ENCODE results near the gene FASTK.
A peak's percentile ranks its signal among the peaks of the same experiment; 100 is the strongest.

Gene FASTK

GRCh38 chr7:151060416-151061212 lies 20.0 kb downstream of the FASTK start:
- DNase-seq (ENCODE audit: insufficient read length, low spot score): no peak
- FAIRE-seq: no peak
- TF ChIP-seq, protein P1, sequence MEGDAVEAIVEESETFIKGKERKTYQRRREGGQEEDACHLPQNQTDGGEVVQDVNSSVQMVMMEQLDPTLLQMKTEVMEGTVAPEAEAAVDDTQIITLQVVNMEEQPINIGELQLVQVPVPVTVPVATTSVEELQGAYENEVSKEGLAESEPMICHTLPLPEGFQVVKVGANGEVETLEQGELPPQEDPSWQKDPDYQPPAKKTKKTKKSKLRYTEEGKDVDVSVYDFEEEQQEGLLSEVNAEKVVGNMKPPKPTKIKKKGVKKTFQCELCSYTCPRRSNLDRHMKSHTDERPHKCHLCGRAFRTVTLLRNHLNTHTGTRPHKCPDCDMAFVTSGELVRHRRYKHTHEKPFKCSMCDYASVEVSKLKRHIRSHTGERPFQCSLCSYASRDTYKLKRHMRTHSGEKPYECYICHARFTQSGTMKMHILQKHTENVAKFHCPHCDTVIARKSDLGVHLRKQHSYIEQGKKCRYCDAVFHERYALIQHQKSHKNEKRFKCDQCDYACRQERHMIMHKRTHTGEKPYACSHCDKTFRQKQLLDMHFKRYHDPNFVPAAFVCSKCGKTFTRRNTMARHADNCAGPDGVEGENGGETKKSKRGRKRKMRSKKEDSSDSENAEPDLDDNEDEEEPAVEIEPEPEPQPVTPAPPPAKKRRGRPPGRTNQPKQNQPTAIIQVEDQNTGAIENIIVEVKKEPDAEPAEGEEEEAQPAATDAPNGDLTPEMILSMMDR (IDR thresholded peaks at IDR 0.05; ENCODE audit: insufficient read depth, missing control alignments): peak; percentile 30

DNA sequence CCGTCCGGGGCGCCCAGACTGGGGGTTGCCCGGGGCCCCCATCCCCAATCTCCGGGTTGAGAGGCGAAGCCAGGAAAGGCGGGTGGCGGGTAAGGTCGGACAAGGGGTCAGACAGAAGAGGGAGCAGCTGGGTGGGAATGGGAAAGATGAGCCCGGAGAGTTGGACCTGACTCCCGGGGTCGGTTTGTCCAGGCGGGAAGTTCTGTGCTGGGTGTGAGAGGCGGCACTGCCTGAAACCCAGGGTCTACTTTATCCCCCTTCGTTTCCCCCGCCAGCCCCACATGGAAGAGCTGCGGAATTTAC lies 20.5 kb downstream of the FASTK start:
- DNase-seq (ENCODE audit: insufficient read length, low spot score): no peak
- FAIRE-seq: no peak

DNA sequence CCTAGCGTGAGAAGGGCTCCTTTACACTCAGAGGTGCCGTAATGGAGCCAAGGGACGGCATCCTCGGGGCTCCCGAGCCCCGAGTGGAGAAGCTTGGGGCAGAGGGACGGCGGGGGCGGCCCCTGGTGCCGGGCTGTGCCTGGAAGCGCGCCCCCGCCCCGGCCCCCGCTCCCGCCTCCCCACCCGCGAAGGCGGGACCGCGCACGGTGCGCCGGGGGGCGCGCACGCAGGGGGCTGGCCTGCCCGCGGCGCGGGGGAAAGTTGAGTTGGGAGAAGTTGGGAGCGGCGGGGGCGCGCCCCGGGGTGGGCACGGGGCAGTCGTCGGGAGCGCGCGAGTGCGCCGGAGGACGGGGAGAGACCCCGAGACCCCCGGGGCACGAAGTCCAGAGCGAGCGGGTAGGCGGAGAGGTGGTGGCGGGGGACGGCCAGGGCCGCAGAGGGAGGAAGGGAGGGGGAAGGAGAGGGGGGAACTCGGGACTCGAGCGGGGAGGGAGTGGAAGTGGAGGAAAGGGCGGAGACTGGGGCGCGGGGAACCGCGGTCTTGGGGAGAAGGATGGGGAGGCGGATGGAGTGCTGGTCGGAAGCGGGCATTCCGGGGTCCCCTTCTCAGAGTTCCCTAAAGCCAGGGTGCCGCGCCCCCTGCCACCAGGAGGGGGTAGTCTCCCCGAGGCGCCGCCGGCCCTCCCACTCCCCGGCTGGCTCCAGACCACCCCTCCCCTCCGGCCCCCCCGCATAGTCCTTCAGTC lies 21.1 kb downstream of the FASTK start, which contains the start of gene SLC4A2:
Gene SLC4A2, plus strand, starts transcription at position 223 of the 746 bp plus-strand sequence. CDS start 2,399 bp downstream, outside the sequence.
- TF ChIP-seq, protein P1 (IDR thresholded peaks at IDR 0.05; ENCODE audit: insufficient read depth, missing control alignments): no peak
- FAIRE-seq: no peak
- peak; percentile 90 for DNase-seq (ENCODE audit: insufficient read length, low spot score)

More for the DNA sequence above, 20.5 kb downstream of the FASTK start:
- TF ChIP-seq, protein P1 (IDR thresholded peaks at IDR 0.05; ENCODE audit: insufficient read depth, missing control alignments): no peak

GRCh38 chr7:151058781-151059366 lies 21.7 kb downstream of the FASTK start:
- FAIRE-seq: no peak
- TF ChIP-seq, protein P1 (IDR thresholded peaks at IDR 0.05; ENCODE audit: insufficient read depth, missing control alignments): no peak
- no peak for DNase-seq (ENCODE audit: insufficient read length, low spot score)

- TF ChIP-seq, protein P1 (IDR thresholded peaks at IDR 0.05; ENCODE audit: insufficient read depth, missing control alignments): no peak
- FAIRE-seq: no peak
Observed at GRCh38 chr7:151057989-151058780, 22.4 kb downstream of the FASTK start.

GRCh38 chr7:151057506-151057988 lies 23.1 kb downstream of the FASTK start, which contains the start of gene CDK5:
Gene CDK5 (minus strand): TSS chr7:151057897. CDS start chr7:151057848, 49 bp downstream.
- FAIRE-seq: no peak
- TF ChIP-seq, protein P1 (IDR thresholded peaks at IDR 0.05; ENCODE audit: insufficient read depth, missing control alignments): no peak
- DNase-seq (ENCODE audit: insufficient read length, low spot score): peak; percentile 63

More at GRCh38 chr7:151057989-151058780, 22.4 kb downstream of the FASTK start:
- peak; percentile 99 for DNase-seq (ENCODE audit: insufficient read length, low spot score)

All from D721Med (cell line).